Activated B cell treated with CpG ODN at 0.5 μM for 24 hours (primary cell): ENCODE data around the gene LAMC1. TPM values are rescaled to one million over a fixed set of nuclear protein-coding genes. Genes with fewer than 3 reads are reported as not detected.
A peak's percentile ranks its signal among the peaks of the same experiment; 100 is the strongest.

Experiments used
- ATAC-seq: fragments of 200-7000 bp; cut with Tn5 transposase; one replicate; pipeline ENCODE4 v1.10.0; 2021; ENCODE audit warnings: low read depth, mild to moderate bottlenecking, moderate library complexity
- CTCF ChIA-PET: fragments of 350-600 bp; sonication (Branson Sonifier 250); formaldehyde crosslinking; loops from one replicate; lab custom pipeline; 2021; ENCODE audit warnings: antibody characterized with exemption; lab: Charles Lee
- POLR2A ChIA-PET: fragments of 350-600 bp; sonication (Branson Sonifier 250); formaldehyde crosslinking; loops from one replicate; lab custom pipeline; 2021; ENCODE audit warnings: antibody characterized with exemption; lab: Charles Lee
- DNase-seq: peaks from one replicate; pipeline ENCODE4 v3.0.0; 2022
- H3K27ac Mint-ChIP-seq: one replicate; pipeline ENCODE4 v1.8.0; 2020; ENCODE audit warnings: mixed read lengths
- H3K27me3 Mint-ChIP-seq: one replicate; pipeline ENCODE4 v1.8.0; 2021; ENCODE audit warnings: mixed read lengths
- H3K36me3 Mint-ChIP-seq: one replicate; pipeline ENCODE4 v1.8.0; 2021; ENCODE audit warnings: low read depth, mixed read lengths
- H3K4me1 Mint-ChIP-seq: one replicate; pipeline ENCODE4 v1.8.0; 2021; ENCODE audit warnings: mixed read lengths
- H3K4me3 Mint-ChIP-seq: one replicate; pipeline ENCODE4 v1.8.0; 2020; ENCODE audit warnings: mild to moderate bottlenecking, mixed read lengths
- H3K9me3 Mint-ChIP-seq: one replicate; pipeline ENCODE4 v1.8.0; 2020; ENCODE audit warnings: mixed read lengths
- intact Hi-C: fragments of 100-400 bp; cut with micrococcal nuclease; formaldehyde crosslinking; loops from one replicate; pipeline ENCODE4 v1.15.1; 2024
- total RNA-seq: library from RNA; stranded (reverse); gene quantifications from 2 replicates; pipeline ENCODE4 v1.2.3, GENCODE V29; 2022
- TF ChIP-seq, protein P1 (sequence below): fragments of 200-600 bp; IDR thresholded peaks from one replicate; pipeline ENCODE4 v1.8.0; 2022; ENCODE audit warnings: antibody characterized with exemption, mild to moderate bottlenecking

The LAMC1 gene
- total RNA-seq, 1 donor from 2014 or later: 31.8 TPM

DNA sequence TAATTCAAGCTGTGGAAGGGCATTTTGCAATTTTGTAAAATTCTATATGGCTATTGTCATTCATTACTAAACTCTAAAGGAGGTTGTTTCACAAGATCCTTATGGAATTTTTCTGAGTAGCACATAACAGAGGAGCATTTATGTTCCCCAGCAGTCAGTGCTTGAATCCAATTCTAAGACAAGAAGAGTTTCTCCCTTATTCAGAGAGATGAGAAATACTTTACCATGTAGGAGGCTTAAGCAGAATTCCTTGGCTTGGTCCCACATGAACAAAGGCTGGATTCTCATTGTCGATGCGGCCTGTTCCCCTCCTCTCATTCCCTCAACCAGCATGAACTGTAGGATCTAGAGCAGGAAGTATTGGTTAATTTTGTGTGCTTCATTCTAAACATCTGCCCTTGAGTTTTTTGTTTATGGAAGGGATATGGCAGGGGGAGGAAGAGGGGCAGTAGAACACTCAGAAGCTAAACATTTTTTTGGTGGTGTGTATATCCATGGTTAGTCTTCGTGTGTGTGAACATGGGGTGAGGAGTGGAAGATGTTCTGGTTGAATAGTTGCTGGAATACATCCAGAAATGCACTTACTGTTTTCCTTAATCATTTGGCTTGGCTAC lies 74.3 kb downstream of the LAMC1 start:
- no peak overlapping the region for H3K27ac Mint-ChIP-seq
- H3K27me3 Mint-ChIP-seq: no peaks in the 10 kb centered on the region
- ChIA-PET POLR2A (no interaction called here), CTCF (no interaction called here)
- intact Hi-C loops: no loop called here
- H3K4me3 Mint-ChIP-seq: no peak overlapping the region
- peaks cover 13% of the 10 kb centered on the region for H3K4me1 Mint-ChIP-seq
- H3K9me3 Mint-ChIP-seq: no peaks in the 10 kb centered on the region
- TF ChIP-seq, protein P1, sequence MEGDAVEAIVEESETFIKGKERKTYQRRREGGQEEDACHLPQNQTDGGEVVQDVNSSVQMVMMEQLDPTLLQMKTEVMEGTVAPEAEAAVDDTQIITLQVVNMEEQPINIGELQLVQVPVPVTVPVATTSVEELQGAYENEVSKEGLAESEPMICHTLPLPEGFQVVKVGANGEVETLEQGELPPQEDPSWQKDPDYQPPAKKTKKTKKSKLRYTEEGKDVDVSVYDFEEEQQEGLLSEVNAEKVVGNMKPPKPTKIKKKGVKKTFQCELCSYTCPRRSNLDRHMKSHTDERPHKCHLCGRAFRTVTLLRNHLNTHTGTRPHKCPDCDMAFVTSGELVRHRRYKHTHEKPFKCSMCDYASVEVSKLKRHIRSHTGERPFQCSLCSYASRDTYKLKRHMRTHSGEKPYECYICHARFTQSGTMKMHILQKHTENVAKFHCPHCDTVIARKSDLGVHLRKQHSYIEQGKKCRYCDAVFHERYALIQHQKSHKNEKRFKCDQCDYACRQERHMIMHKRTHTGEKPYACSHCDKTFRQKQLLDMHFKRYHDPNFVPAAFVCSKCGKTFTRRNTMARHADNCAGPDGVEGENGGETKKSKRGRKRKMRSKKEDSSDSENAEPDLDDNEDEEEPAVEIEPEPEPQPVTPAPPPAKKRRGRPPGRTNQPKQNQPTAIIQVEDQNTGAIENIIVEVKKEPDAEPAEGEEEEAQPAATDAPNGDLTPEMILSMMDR: no peak
- DNase-seq: no peak
- ATAC-seq: no peak
- no peaks in the 10 kb centered on the region for H3K36me3 Mint-ChIP-seq

DNA sequence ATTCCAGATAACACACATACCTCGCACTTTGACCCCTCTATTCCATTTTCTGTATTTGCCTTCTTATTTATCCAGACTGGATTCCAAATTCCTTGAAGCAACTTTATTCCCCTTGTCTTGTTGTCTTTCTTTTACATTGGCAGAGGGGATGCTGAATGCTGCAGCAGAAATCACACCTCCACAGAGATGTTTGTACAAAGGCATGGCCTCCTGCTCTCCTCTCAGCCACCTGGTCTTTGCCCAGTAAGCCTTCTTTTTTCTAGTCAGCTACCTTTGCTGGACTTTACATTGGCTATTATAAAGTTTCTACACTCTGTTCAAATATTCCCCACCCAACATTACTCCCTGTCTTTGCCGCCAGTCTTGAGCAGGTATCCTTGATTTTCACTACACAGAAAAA lies 75.1 kb downstream of the LAMC1 start:
- H3K4me1 Mint-ChIP-seq: peaks cover 14% of the 10 kb centered on the region
- H3K4me3 Mint-ChIP-seq: no peak overlapping the region
- ChIA-PET POLR2A (no interaction called here), CTCF (no interaction called here)
- intact Hi-C loops: no loop called here
- TF ChIP-seq, protein P1: no peak
- ATAC-seq (no peak), DNase-seq (no peak)
- no peaks in the 10 kb centered on the region for H3K9me3 Mint-ChIP-seq
- H3K27ac Mint-ChIP-seq: no peak overlapping the region
- H3K36me3 Mint-ChIP-seq: peaks cover 3% of the 10 kb centered on the region
- no peaks in the 10 kb centered on the region for H3K27me3 Mint-ChIP-seq

DNA sequence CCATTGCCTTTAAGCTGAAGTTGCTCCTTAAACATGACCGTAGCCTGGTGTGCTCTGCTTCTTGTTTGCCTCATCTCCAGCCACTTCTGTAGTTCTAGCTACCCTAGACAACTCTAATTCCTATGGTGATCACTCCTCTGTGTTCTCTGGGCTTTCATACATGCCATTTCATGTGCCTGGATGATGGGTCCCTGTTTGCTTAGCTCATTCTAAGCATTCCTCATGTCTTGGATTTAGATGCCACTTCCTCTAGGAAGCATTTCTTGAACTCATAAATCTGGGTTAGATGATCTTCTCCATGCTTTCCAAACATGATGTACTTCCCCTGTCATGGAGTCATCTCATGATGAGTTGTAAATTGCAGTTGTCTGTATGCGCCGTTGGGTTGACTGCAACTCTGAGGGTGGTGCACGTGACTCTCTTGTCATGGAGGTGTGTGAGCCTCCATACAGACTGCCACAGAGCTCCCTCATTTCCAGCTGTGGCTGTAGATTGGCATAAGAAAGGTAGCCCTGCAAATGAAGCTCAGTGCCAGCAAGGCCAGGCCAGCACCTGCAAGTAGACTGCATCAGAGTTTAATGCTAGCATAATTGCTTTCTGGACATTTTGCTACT lies 77.2 kb downstream of the LAMC1 start:
- TF ChIP-seq, protein P1: no peak
- ChIA-PET CTCF (interaction anchor here (0.6 to 1.0 kb wide), 2 partner anchors 11 to 138 kb away, joined by 3 read pairs; no protein-coding TSS in a partner anchor), POLR2A (no interaction called here)
- peaks cover 22% of the 10 kb centered on the region for H3K36me3 Mint-ChIP-seq
- no peak overlapping the region for H3K4me3 Mint-ChIP-seq
- no peaks in the 10 kb centered on the region for H3K9me3 Mint-ChIP-seq
- H3K4me1 Mint-ChIP-seq: peaks cover 14% of the 10 kb centered on the region
- DNase-seq (no peak), ATAC-seq (no peak)
- intact Hi-C loops: no loop called here
- H3K27me3 Mint-ChIP-seq: no peaks in the 10 kb centered on the region
- no peak overlapping the region for H3K27ac Mint-ChIP-seq

DNA sequence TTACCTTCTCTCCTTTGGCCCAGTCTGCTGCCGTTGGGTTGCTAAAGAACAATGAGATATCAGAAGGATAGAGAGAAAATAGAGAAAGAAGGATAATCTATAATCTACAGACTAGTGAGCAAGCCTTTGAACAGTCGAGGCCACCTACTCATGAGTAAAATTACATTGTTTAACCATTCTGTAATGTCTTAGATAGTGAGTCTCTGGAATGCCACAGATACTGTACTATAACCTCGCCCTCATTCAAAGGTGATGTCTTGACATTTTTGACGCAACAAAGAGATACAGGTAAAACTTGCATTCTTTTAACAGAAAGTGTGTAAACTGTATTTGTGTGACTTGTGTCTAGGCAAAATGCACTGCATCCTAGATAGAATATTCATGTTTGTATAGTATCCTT lies 77.9 kb downstream of the LAMC1 start:
- H3K27ac Mint-ChIP-seq: no peak overlapping the region
- peaks cover 14% of the 10 kb centered on the region for H3K4me1 Mint-ChIP-seq
- H3K9me3 Mint-ChIP-seq: no peaks in the 10 kb centered on the region
- DNase-seq: no peak
- ChIA-PET CTCF (interaction anchor here (1.0 kb wide), 1 partner anchor 12 kb away, joined by 3 read pairs; no protein-coding TSS in a partner anchor), POLR2A (no interaction called here)
- no peaks in the 10 kb centered on the region for H3K27me3 Mint-ChIP-seq
- ATAC-seq: no peak
- intact Hi-C loops: loop anchor here (1.0 kb wide), 1 partner anchor 139 kb away; no protein-coding TSS in a partner anchor
- H3K36me3 Mint-ChIP-seq: peaks cover 25% of the 10 kb centered on the region
- no peak overlapping the region for H3K4me3 Mint-ChIP-seq
- TF ChIP-seq, protein P1: no peak

DNA sequence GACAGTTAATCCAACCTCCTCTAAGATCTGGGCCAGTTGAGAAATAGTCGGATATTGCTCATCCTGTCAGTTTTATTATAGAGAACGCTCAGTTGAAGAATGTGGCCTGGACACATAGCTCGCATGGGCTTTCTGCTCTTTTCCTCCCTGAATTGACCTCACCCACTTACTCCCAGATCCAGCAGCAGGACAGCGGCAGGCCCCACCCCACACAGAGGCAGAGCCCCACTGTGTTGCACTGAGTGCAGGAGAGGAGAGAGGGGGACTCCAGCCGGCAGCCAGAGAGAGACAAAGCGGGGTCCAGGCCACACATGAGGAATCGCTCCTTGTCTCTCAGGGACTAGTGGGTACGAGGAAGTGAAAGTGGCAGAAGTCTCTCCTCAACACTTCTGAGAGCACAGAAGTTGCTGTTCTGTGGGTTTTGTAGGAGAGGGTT lies 78.6 kb downstream of the LAMC1 start:
- H3K27ac Mint-ChIP-seq: peak overlapping the region; percentile 50
- peaks cover 26% of the 10 kb centered on the region for H3K36me3 Mint-ChIP-seq
- TF ChIP-seq, protein P1: no peak
- intact Hi-C loops: loop anchor here (1.0 kb wide), 1 partner anchor 140 kb away; no protein-coding TSS in a partner anchor
- H3K4me3 Mint-ChIP-seq: no peak overlapping the region
- CTCF ChIA-PET: no interaction called here
- H3K27me3 Mint-ChIP-seq: no peaks in the 10 kb centered on the region
- POLR2A ChIA-PET: no interaction called here
- peaks cover 14% of the 10 kb centered on the region for H3K4me1 Mint-ChIP-seq
- peak; percentile 58 for ATAC-seq
- no peaks in the 10 kb centered on the region for H3K9me3 Mint-ChIP-seq
- peak; percentile 20 for DNase-seq
